Liver (tissue), 9 donors: ENCODE results near the gene CIDEB. TPM values are rescaled to one million over a fixed set of nuclear protein-coding genes. Genes with fewer than 3 reads are reported as not detected.

Source experiments
- DNase-seq: peaks from one replicate; pipeline ENCODE4 v3.0.0-alpha.2; 2017; ENCODE audit warnings: low spot score
- H3K27ac ChIP-seq, 2 donors: one replicate each; pipeline ENCODE4 v1.7.0; 2013; ENCODE audit warnings: inconsistent platforms in 2 of 2, low read length in 2 of 2, control low read depth in 1 of 2, low read depth in 1 of 2, mild to moderate bottlenecking in 1 of 2
- H3K27me3 ChIP-seq, 4 donors: one replicate each; pipeline versions ENCODE4 v1.6.1 to v1.7.0; 2013; ENCODE audit warnings: low read length in 3 of 4, inconsistent platforms in 1 of 4, mild to moderate bottlenecking in 1 of 4, moderate library complexity in 1 of 4; ENCODE audit not compliant: control insufficient read depth in 4 of 4, insufficient read depth in 4 of 4
- H3K36me3 ChIP-seq, 4 donors: one replicate each; pipeline versions ENCODE4 v1.6.1 to v1.7.0; 2013; ENCODE audit warnings: low read length in 3 of 4, mild to moderate bottlenecking in 3 of 4, low read depth in 1 of 4, moderate library complexity in 1 of 4; ENCODE audit not compliant: control insufficient read depth in 4 of 4, insufficient read depth in 3 of 4
- H3K4me1 ChIP-seq, 4 donors: one replicate each; pipeline versions ENCODE4 v1.6.1 to v1.7.0; 2013; ENCODE audit warnings: low read length in 3 of 4, mild to moderate bottlenecking in 3 of 4, moderate library complexity in 1 of 4; ENCODE audit not compliant: control insufficient read depth in 4 of 4, insufficient read depth in 4 of 4
- H3K4me3 ChIP-seq, 3 donors: one replicate each; pipeline versions ENCODE4 v1.6.1 to v1.7.0; 2013; ENCODE audit warnings: low read length in 3 of 3, control low read depth in 1 of 3, low read depth in 1 of 3, mild to moderate bottlenecking in 1 of 3
- H3K9ac ChIP-seq, 2 donors: one replicate each; pipeline ENCODE4 v1.7.0; 2013; ENCODE audit warnings: low read length in 2 of 2, mild to moderate bottlenecking in 2 of 2, moderate library complexity in 2 of 2, control low read depth in 1 of 2, low read depth in 1 of 2
- H3K9me3 ChIP-seq, 4 donors: one replicate each; pipeline versions ENCODE4 v1.6.1 to v1.7.0; 2013; ENCODE audit warnings: low read length in 3 of 4; ENCODE audit not compliant: control insufficient read depth in 4 of 4
- ATF3 ChIP-seq: IDR thresholded peaks from 2 replicates; pipeline ENCODE4 v1.6.1; 2016; ENCODE audit warnings: antibody characterized with exemption
- CTCF ChIP-seq: fragments of 150-350 bp; IDR thresholded peaks from 2 replicates; pipeline ENCODE4 v1.5.1; 2017; ENCODE audit warnings: improper control_type of control experiment, low read depth, low read length; ENCODE audit not compliant: missing input control
- FOXA1 ChIP-seq: IDR thresholded peaks from 2 replicates; pipeline ENCODE4 v1.6.1; 2016; ENCODE audit warnings: antibody characterized with exemption
- GABPA ChIP-seq, 2 donors: IDR thresholded peaks in 1 of 2; conservative IDR thresholded peaks in 1 of 2; 2 replicates each; pipeline ENCODE4 v1.6.1; 2016; ENCODE audit warnings: antibody characterized with exemption in 2 of 2, mild to moderate bottlenecking in 1 of 2, moderate library complexity in 1 of 2
- HNF4A ChIP-seq, 2 donors: conservative IDR thresholded peaks; 2 replicates each; pipeline ENCODE4 v1.6.1; 2016; ENCODE audit warnings: antibody characterized with exemption in 2 of 2, mild to moderate bottlenecking in 2 of 2
- HNF4G ChIP-seq: IDR thresholded peaks from 2 replicates; pipeline ENCODE4 v1.6.1; 2016; ENCODE audit warnings: antibody characterized with exemption
- MAX ChIP-seq: IDR thresholded peaks from 2 replicates; pipeline ENCODE4 v1.6.1; 2016; ENCODE audit warnings: antibody characterized with exemption
- NR2F2 ChIP-seq: IDR thresholded peaks from 2 replicates; pipeline ENCODE4 v1.6.1; 2016; ENCODE audit warnings: antibody characterized with exemption
- RAD21 ChIP-seq, 2 donors: IDR thresholded peaks; 2 replicates each; pipeline ENCODE4 v1.6.1; 2016; ENCODE audit warnings: antibody characterized with exemption in 2 of 2, mild to moderate bottlenecking in 2 of 2
- TAF1 ChIP-seq: conservative IDR thresholded peaks from 2 replicates; pipeline ENCODE4 v1.6.1; 2016; ENCODE audit warnings: antibody characterized with exemption, mild to moderate bottlenecking
- ZBTB33 ChIP-seq: IDR thresholded peaks from 2 replicates; pipeline ENCODE4 v1.6.1; 2016; ENCODE audit warnings: antibody characterized with exemption
- WGBS: extraction: QIAGEN DNeasy Blood & Tissue Kit; methylation state at CpG from one replicate; pipeline ENCODE4 v1.1.7; 2013; 5-methylcytosine and 5-hydroxymethylcytosine counted together
- polyA plus RNA-seq, 2 donors: library from polyadenylated mRNA; stranded (reverse) in 1 of 2; unstranded in 1 of 2; fragments of 200-250 nt in 1 of 2; fragments of >200 nt in 1 of 2; fragmentation: Nextera tagmentation in 1 of 2; extraction: Ambion mirVana in 1 of 2; gene quantifications; one replicate each; pipeline versions ENCODE4 v1.2.1 to v1.2.3, GENCODE V29; 2013 to 2015
- total RNA-seq, 2 donors: library from RNA; depleted of rRNA; stranded (reverse); fragments of >200 nt; gene quantifications; one replicate each; pipeline ENCODE4 v1.2.3, GENCODE V29; 2014
- donor health status: healthy.
- donor health status: healthy.
- donor health status: healthy.
- donor health status: healthy.
- donor health status: healthy.

Gene CIDEB
- total and polyA plus RNA-seq, 4 donors, result 32.1 to 312 (median 159) TPM

DNA sequence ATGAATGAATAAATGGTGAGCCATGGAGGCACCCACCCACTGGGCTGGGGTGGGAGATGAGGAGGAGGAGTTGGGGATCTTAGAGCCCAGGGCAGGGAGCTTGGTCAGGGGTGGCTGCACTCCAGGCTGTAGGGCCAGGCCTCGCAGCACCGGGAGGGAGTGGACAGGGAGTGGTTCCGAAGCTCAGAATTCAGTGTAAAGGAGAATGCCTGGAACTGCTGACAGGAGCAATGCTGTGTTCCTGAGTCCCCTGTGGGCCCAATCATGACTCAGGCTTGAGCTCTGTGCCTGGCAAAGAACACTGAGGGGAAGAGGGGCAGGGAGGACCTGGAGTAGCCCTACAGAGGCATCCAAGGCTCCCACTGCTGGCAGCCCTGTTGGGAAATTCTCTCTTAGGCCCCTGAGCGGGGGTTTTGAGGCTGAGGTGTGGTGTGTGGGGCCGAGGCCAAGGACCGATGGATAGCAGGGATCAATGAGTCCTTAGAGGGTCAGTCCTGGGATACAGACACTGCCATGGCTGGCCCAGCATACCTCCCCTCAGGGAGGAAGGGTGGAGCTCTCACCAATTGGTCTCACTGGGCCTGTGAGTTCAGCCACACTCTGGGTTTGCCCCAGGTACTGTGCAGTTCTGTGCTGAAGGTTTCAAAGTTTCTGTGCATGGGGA is 26.8 kb downstream of the CIDEB start:
- DNase-seq, result no peak
- H3K4me1 ChIP-seq, result peaks cover 0 to 9% (median 7%) of the 10 kb centered on the region in 4 donors
- 94% methylated on average over 6 of the region's 6 CpGs for WGBS

GRCh38 chr14:24279301-24280186 is 28.2 kb downstream of the CIDEB start:
- Histone ChIP-seq H3K4me3 (no peak overlapping the region), H3K9ac (no peak overlapping the region), H3K27ac (no peak overlapping the region), H3K9me3 (no peaks in the 10 kb centered on the region), H3K4me1 (peaks cover 0 to 9% (median 8%) of the 10 kb centered on the region in 4 donors), H3K36me3 (no peaks in the 10 kb centered on the region), H3K27me3 (no peaks in the 10 kb centered on the region)
- 79% methylated on average over 11 of the region's 11 CpGs for WGBS
- DNase-seq, result no peak
- peak in 1 of 2 donors; percentile 42 for TF ChIP-seq RAD21 (IDR thresholded peaks at IDR 0.05)
- TF ChIP-seq HNF4G, result no peak
- TF ChIP-seq CTCF, result peak; percentile 19
- no peak for TF ChIP-seq HNF4A (conservative IDR thresholded peaks at IDR 0.05)
- no peak for TF ChIP-seq MAX
- no peak for TF ChIP-seq TAF1

More for the DNA sequence above, 26.8 kb downstream of the CIDEB start:
- no peak overlapping the region for H3K27ac ChIP-seq
- H3K27me3 ChIP-seq, result no peaks in the 10 kb centered on the region
- no peak overlapping the region for H3K4me3 ChIP-seq
- TF ChIP-seq TAF1 (no peak), NR2F2 (no peak), ZBTB33 (no peak), RAD21 (IDR thresholded peaks at IDR 0.05) (no peak), GABPA (IDR thresholded peaks at IDR 0.05 in 1 of 2, conservative IDR thresholded peaks at IDR 0.05 in 1 of 2) (no peak), ATF3 (no peak), CTCF (no peak), MAX (no peak), FOXA1 (no peak)
- H3K36me3 ChIP-seq, result no peaks in the 10 kb centered on the region
- H3K9me3 ChIP-seq, result no peaks in the 10 kb centered on the region
- no peak overlapping the region for H3K9ac ChIP-seq
